ENCODE measurements around the gene AKT3.
A peak's percentile ranks its signal among the peaks of the same experiment; 100 is the strongest.
"Not testable (repeated sequence)": the region's sequence is repeated elsewhere in the genome, so short reads cannot be mapped to it uniquely, and the experiment has no call there.

Gene AKT3

DNA sequence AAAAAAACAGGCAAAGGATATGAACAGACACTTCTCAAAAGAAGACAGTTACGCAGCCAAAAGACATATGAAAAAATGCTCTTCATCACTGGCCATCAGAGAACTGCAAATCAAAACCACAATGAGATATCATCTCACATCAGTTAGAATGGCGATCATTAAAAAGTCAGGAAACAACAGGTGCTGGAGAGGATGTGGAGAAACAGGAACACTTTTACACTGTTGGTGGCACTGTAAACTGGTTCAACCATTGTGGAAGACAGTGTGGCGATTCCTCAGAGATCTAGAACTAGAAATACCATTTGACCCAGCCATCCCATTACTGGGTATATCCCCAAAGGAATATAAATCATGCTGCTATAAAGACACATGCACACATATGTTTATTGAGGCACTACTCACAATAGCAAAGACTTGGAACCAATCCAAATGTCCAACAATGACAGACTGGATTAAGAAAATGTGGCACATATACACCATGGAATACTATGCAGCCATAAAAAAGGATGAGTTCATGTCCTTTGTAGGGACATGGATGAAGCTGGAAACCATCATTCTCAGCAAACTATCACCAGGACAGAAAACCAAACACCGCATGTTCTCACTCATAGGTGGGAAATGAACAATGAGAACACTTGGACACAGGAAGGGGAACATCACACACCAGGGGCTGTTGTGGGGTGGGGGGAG is 77.5 kb downstream of the AKT3 start:
- DNase-seq, result not testable (repeated sequence)

DNA sequence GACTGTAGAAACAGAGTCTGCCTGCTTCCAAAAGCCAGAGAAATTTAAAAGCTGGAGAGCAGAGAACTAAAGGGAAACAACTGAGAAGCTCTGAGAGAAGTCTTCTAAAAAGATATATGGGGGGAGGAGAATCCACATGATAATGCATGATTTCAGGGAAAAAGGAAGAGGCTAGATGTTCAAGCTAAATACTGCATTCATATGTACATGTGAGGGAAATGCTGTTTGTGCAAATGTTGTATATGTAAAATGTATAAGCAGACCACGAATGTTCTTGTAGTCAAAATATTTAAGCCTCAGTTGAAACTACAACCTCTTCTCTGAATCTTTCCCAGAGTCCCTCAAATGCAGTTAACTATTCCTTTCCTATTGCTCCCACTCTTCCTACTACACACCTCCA is 79.2 kb downstream of the AKT3 start:
- DNase-seq, result no peak

GRCh38 chr1:243765676-243766075 is 84.4 kb downstream of the AKT3 start:
- DNase-seq, result no peak

- no peak for DNase-seq
Observed at GRCh38 chr1:243763806-243764205, 86.2 kb downstream of the AKT3 start.

- no peak for DNase-seq
Observed at GRCh38 chr1:243758647-243759046, 91.4 kb downstream of the AKT3 start.

GRCh38 chr1:243756529-243756928 is 93.5 kb downstream of the AKT3 start:
- no peak for DNase-seq

DNA sequence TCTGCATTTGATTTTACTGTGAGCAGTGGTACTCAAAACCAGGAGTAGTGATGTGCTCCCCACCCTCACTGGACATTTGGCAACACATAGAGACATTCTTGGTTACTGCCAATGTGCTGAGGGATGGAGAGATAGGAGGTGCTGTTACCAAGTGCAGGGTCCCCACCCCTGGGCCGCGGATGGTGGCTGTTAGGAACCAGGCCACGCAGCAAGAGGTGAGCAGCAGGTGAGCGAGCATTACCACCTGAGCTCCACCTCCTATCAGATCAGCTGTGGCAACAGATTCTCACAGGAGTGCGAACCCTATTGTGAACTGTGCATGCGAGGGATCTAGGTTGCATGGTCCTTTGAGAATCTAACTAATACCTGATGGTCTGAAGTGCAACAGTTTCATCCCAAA is 95.7 kb downstream of the AKT3 start:
- DNase-seq, result no peak

GRCh38 chr1:243751506-243751905 is 98.5 kb downstream of the AKT3 start:
- DNase-seq, result no peak

DNA sequence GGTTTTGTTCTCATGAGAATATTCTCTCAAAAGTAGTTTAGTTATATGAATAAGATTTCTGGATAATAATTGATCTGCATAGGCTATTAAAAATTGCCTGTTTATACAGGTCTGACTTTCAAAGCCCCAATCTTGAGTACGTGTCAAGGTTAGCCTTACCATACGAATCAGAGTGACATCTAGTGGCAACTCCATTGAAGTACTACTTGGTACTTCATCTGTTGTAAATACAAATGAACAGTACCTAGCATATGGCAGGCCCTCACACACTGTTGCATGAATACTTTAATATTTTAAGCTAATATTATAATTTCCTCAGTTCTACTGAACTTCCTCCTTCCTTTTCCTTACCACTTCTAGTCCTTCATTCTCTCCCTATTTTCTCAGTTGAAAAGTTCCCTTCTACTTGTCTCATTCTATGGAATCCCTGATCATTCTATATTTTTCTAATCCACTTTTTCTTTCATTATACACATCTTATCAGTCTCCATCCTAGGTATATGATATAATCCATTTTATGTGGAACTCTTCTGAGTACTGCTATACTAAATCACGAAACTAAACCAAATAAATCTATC is 101.2 kb downstream of the AKT3 start:
- peak; percentile 75 for DNase-seq

GRCh38 chr1:243748227-243748626 is 101.8 kb downstream of the AKT3 start:
- DNase-seq, result no peak

DNA sequence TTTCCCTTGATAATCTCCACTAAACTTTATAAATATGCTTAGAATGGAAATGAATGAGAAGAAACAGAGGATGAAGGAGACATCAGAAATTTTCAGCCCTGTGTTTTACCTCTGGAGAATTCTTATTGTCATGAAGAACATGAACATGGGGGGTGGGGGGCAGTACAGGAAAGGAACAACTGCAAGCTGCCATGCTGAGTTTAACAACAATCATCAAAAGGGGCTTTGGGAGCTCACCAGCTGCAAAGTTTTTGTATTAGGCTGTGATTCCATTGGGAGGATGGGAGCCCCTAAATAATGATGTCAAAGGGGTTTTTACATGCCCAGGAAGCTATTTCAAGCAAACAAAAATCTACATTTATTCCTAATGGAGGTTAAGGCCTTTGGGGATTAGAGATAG is 103.3 kb downstream of the AKT3 start:
- DNase-seq, result no peak

- peak; percentile 27 for DNase-seq
Observed at GRCh38 chr1:243745356-243745755, 104.7 kb downstream of the AKT3 start.

GRCh38 chr1:243742819-243743218 is 107.2 kb downstream of the AKT3 start:
- no peak for DNase-seq

DNA sequence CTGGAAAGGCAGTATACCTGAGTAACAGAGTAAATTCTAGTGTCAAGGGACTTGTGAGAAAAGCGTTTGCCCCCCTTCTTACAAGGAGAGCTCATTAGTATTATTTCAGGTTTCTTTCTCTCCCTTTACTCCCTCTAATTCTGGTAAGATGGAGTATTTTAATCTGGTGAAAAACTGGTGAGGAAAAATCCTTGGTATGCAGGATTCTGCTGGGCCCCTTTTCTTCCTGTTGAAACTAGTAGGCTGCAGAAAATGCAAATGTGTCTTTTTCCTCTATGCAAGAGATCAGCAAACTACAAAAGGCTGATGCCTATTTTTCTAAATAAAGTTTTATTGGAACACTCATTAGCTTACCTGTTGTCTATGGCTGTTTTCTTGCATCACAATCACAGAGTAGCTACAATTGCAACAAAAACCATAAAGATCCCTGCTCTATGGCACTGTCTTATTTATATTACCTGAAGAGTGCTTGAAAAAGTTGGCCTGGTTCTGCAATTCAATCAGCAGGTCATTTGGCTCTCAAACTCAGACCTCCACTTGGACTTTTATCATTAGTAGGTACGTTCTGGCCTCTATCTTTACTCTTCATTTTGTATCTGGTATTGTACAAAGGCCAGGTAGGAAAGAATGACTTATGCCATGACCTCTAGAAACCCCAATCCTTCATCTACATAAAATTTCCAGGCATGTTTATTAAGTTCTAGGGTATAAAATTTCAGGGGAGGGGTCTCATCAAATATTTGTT is 109.6 kb downstream of the AKT3 start:
- DNase-seq, result no peak

- DNase-seq, result no peak
Observed at GRCh38 chr1:243739335-243740003, 110.6 kb downstream of the AKT3 start.

DNA sequence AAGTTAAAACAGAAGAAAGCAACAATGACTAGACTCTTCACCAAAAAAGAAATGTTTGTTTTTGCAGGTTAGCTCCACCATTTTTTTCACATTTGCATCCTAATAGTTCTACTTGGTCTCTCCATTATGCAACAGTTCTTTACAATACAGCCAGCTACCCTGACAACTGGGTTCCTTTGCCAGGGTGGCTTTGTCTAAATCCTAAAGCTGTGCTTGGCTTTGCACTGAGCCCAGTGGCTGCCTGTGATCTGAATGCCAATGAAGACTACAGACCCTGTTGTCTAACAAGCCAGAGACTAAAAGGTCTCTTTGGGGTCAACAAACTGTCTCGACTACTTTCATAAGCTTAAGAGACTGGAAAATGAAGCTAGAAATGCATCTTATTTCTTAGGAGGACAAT is 112.0 kb downstream of the AKT3 start:
- DNase-seq, result no peak

DNA sequence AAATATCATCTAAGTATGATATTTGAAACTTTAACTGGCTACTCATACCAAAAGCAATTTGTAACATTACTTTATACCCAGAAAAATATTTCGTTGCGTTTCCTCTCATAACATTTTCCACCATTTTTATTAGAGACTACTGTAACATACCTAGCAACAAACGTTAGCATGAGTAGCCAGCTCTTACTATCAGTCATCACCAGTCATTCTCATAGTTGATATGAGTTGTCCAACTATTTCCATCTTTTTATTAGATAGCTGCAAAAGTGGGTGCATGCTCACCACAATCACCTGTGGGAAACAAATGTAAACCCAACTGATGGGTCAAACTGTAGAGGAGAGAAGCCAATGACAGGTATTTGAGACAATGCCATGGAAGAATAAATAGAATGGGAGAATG is 114.6 kb downstream of the AKT3 start:
- DNase-seq, result no peak

DNA sequence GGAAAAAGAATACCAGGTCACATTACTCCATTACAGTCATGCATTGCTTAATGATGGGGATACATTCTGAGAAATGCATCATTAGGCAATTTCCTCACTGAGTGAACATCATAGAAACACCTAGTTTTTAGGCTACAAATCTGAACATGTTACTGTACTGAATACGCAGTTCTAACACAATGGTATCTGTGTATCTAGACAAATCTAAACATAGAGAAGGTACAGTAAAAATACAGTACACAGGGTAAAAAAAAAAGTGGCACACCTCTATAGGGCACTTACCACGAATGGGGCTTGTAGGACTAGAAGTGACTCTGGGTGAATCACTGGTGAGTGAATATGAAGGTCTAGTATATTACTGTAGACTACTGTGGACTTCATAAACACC is 115.7 kb downstream of the AKT3 start:
- peak; percentile 47 for DNase-seq

DNA sequence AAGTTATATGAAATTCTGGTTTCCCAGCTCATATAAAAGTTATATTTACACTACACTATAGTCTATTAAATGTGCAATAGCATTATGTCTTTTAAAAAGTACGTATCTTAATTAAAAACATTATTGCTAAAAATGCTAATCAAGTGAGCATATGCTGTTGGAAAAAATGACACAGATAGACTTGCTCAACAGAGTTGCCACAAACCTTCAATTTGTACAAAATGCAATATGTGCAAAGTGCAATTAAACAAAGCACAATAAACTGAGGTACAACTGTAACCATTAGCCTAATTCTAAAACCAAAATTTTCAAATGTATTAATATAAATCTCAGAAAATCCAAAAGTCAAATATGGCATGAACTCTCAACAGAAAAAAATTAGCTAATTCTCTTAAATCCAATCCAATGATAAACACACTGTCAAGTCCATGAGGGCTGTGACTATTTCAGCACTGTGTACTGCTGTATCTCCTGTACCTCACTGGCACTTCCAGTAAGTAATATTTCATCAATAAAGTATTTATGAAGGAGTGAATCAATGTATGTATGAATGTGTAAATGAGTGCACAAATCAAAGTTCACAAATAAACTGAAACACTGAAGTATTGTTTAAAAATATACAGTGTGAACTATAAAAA is 116.3 kb downstream of the AKT3 start:
- no peak for DNase-seq

DNA sequence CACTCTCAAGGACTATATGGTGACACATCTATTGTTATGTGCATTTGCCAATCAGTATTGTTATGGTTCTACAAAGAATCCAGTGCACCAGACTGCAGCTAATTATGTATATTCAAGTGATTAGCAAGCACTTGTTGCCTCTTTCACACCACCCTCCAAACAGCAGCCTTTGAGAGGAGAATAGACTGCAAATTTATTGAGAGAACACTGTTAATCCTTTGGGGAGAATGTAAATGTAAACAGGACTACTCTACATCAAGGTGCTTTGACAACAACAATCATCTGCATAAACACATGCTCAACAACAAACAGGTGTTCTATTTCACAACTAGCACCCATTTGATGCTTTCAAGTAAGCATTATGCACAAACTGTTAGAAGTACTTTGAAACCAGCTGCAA is 117.4 kb downstream of the AKT3 start:
- DNase-seq, result no peak

DNA sequence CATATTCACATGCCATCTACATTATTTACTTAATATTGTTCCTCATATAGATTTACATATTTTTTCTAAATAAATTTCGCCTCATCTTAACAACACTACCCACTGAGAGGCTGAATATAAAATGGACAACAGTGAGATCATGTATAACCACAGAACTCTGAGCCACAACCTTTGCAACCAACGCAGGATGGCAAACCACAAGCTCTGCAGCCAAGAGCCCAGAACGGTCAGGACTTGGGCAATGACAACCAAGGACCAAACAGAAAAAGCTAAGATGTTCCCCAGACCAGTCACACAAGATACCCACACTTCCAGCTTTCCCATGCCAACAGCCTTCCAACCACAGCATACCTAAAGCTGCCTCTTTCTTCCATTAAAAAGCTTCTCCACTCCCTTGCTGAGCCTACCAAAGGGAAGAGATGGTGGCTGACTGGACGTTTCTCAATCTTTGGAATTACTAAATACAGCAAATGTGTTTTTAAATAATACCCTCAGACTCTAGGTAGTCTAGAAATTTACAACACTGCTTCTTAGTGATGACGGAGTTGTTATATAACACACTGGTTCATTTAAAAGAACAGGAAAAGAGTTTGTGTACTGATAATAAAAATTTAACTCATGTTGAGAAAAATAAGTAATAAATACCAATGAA is 117.9 kb downstream of the AKT3 start:
- peak; percentile 67 for DNase-seq

DNA sequence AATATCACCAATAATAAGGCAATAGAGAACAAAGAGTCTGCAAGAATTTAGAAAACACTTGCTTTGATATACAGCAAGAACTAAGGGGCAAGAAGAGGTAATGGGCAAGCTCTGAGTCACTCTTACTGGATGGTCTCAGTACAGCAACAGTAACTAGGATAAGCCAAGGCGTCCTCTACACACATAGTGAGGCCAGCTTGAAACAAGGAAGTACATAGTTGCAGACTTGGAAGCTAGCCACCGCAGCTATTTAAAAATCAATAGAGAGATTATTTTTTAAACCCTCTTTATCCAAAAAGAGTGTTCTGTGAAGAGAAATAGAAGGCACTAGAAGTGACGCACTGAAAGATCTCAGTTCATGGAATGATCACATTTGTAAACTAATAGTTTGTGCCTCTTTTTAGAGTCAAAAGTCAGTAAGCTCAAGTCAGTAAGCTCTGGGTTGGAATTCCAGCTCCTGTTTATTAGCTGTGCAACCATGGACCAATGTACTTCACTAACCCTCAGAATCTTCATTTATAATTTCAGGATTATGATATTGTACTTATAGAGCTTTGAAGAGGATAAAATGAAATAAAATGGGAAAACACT is 118.6 kb downstream of the AKT3 start:
- peak; percentile 78 for DNase-seq

Measured in suppressor macrophage treated with lipopolysaccharide for 4 hours (primary cell).